RKO (cell line): ENCODE measurements around the gene TSPAN32.

Experiments used
- DNase-seq: peaks from one replicate; pipeline ENCODE4 v3.0.0-alpha.2; 2016; ENCODE audit warnings: low spot score

TSPAN32 gene

DNA sequence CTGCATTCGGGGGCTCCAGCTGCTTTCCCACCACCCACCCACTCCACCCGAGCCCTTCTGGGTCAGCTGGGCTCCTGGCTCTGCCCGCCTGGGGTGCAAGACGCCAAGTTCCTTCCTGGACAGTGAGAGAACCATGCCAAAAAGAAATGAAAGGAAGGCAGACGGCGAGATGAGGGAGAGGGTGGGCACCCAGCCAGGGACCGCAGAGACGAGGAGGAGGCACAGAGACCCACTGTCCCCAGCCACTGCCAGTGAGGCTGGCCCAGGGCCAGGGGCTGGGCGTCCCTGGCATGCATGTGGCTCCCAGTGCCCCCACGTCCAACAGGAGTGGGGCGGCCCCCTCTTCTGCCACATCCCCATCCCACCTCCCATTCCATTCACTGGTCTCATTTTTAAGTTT lies 64.5 kb downstream of the TSPAN32 start:
- no peak for DNase-seq

DNA sequence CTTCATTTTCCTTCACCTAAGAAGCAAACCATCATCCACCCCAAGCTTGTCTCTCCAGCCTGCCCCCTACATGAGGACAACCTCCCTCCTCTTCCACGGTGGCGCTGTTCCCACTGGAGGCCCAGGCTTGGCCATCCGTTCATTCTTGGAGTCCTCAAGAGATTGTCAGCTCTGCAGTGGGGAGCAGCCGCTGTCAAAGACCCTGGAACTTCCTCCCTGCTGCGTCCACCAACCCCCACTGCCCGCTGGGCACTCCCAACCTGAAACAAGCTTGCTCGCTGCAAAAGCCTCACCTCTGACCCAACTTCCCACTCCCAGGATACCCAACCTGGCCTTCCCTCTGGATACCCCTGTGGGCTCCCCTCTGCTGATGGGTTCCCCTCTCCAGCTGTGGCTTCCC lies 64.9 kb downstream of the TSPAN32 start:
- no peak for DNase-seq

DNA sequence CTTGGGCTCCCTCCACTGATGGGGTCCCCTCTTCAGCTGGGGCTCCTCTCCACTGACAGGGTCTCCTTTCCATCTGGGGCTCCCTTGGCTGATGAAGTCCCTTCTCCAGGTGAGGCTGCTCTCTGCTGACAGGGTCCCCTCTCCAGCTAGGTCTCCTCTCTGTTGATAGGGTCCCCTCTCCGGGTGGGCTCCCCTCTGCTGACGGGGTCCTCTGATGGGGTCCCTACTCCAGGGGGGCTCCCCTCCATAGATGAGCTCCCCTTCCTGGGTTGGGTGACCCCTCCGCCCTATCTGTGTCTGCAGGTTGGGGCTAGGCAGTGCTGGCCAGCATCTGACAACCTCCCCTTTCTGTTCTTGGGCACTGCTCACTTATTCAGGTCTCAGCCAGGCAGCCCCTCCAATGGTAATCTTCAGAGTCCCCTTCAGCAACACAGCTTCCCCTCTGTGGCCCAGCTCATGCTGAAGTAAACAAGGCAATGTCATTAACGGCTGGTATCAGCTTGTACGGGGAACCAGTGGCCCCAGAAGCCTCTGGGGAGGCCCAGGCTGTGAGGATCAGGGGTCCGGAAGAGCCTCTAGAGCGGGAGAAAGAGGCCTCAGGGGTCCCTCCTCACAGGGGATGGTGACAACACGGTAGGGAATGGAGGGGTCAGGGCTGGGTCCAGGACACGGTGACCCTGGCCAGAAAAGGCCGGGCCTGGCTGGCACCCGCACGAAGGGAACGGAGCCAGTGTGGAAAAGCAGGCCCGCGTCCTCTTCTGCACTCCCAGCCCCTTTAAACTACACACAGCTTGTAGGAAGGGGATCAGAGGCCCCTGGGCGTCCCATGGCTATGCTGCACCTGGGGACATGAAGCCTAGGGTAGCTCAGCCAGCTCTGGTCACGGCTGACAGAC lies 65.7 kb downstream of the TSPAN32 start:
- no peak for DNase-seq
